NCI-H748 (cell line): ENCODE measurements around the gene LCK.

Source experiments
- DNase-seq: peaks from one replicate; lab custom pipeline; 2025; ENCODE audit not compliant: unreplicated experiment; lab: John Stamatoyannopoulos, UW

Gene LCK

GRCh38 chr1:32318127-32318869, 67.2 kb downstream of the LCK start:
- no peak for DNase-seq

- no peak for DNase-seq
Measured at GRCh38 chr1:32321712-32322291, 70.7 kb downstream of the LCK start.

- no peak for DNase-seq
Measured at GRCh38 chr1:32327204-32327603, 76.1 kb downstream of the LCK start.

DNA sequence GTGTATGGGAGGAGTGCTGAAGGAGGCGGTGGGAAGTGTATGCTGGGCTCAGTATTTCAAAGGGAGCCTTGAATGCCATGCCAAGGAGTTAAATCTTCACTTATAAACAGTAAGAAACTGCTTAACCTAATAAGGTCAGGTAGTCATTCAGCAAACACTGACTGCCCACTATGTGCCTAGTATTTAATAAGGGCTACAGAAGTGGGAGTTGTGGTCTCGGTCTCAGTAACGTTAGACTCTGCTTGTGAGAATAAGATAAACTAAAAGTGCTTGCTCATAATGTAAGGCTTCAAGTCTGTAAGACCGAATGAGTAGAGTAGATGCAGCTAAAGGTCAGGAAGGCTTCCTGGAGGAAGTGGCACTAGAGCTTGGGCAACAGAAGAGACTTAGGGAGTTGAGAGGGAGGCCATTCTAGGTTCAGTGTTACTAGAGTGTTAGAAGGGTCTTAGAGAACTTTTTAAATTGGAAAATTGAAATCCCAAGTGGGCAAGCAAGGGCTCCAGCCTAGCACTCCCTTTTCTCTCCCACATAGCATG, 78.9 kb downstream of the LCK start:
- DNase-seq = no peak

GRCh38 chr1:32330558-32331151, 79.6 kb downstream of the LCK start:
- DNase-seq = no peak

DNA sequence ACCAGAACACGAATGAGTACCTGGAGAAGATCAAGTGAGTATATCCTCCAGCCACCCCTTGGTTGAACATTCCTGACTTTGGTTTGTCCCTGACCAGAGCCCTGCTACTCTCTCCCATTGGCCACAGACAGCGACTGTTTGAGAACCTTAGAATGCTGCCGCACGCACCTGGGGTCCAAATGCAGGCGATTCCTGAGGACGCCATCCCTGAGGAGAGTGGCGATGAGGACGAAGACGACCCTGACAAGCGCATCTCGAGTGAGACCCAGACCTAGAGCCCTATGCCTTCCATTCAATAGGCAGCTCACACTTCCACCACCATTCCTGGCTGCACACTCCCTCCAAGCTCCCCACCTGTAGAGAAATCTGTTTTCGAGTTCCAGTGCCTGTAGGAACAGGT, 80.5 kb downstream of the LCK start:
- DNase-seq = no peak

- peak; percentile 33 for DNase-seq
Measured at GRCh38 chr1:32332290-32333079, 81.4 kb downstream of the LCK start.

- DNase-seq = no peak
Measured at GRCh38 chr1:32333251-32333963, 82.3 kb downstream of the LCK start.

DNA sequence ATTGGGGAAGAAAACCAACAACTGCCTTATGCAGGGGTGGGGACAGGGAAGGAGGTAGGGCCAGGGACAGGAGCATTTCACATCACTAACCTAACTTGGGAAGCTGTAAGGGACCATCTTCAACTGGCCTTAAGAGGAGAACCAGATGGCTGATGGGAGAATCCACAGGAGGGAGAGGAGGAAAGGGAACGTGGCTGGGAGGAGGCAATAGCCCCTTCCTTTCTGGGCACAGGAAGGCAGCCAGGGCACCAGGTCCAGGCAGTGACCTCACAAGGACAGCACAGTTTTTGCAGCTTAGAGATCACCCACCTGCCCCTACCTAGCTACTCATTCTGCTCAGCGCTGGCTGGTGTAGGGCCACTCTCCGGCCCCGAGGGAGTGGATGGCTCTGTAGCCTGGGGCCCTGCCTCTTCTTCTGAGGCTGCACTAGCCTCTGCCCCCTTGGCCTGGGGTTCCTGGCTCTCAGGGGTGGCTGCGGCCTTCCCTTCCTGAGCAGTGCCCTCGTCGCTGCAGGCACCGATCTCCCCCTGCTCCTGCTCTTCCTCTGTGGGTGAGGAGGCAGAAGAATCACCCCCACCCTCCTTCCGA, 83.3 kb downstream of the LCK start:
- no peak for DNase-seq

DNA sequence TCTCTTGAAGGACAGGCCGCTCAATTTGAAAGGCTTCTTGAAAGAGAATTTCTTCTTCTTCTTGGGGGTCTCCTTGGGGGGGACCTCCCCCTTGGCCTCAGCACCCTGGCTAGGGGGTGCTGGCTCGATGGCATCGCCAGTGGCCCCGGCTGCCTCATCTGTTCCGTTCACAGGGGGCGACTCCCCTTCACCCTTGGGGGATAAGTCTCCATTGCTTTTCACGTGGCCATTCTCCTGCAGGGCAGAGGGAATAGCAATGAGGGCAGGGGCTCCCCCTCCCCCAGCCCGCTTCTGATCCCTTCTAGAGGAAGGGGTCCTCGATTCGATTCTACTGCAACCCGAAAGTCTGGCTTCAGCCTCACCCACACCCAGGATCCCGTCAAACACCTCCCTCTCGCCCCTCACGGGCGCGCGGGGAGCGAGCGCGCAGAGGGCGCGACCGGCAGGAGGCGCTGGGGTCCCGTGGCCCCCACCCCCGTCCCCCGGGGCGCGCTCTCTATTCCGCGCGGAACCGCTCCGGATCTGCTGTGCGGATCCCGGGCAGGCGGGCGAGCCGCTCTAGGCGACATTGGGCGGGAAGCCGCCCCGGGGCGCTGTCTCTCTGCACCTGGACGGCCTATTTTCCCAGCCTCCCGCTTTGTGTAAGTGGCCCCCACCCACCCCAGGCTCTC, 83.9 kb downstream of the LCK start:
- DNase-seq = peak; percentile 62

DNA sequence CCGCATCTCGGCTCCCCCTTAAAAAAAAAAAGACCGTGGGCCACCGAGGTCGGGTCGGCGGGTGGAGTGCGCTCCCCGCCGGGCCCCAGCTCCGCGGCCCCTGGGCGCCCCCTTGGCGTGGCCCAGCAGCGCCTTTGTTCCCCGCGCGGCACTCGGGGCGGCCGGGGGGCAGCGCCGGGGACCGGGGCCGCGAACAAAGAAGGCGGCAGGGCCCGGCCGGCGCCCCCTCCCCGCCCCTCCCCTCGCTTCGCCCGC, 84.4 kb downstream of the LCK start:
- DNase-seq = no peak
